OCI-M1 (cell line): ENCODE results near the gene CD36.

Experiments used
- DNase-seq: peaks from one replicate; lab custom pipeline; 2025; lab: John Stamatoyannopoulos, UW

Gene CD36

GRCh38 chr7:80705130-80705781, 66.8 kb downstream of the CD36 start:
- no peak for DNase-seq

GRCh38 chr7:80707318-80707717, 68.9 kb downstream of the CD36 start:
- DNase-seq: no peak

GRCh38 chr7:80708123-80708522, 69.7 kb downstream of the CD36 start:
- DNase-seq: no peak

DNA sequence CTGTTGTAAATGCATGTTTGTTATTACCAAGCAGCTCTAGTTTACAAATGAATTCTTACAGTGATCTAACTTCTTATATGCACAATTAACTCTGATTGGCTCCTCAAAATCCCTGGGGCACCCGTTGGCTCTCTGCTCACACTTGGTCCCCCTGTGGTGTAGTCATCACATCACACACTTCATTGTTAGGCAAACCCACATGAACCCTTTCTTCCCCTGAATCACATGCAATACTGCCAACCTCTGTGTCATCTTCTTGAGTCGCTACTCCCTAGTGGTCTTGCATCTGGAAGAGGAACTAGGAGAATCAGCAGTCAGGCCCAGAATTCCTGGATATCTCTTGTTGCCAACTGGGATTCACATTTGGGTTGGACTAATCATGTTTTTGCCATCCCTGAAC, 73.1 kb downstream of the CD36 start:
- no peak for DNase-seq

- DNase-seq: no peak
Measured at GRCh38 chr7:80719261-80719660, 80.8 kb downstream of the CD36 start.

GRCh38 chr7:80720146-80720545, 81.7 kb downstream of the CD36 start:
- no peak for DNase-seq

- DNase-seq: peak; percentile 72
Measured at GRCh38 chr7:80721883-80722615, 83.6 kb downstream of the CD36 start.

DNA sequence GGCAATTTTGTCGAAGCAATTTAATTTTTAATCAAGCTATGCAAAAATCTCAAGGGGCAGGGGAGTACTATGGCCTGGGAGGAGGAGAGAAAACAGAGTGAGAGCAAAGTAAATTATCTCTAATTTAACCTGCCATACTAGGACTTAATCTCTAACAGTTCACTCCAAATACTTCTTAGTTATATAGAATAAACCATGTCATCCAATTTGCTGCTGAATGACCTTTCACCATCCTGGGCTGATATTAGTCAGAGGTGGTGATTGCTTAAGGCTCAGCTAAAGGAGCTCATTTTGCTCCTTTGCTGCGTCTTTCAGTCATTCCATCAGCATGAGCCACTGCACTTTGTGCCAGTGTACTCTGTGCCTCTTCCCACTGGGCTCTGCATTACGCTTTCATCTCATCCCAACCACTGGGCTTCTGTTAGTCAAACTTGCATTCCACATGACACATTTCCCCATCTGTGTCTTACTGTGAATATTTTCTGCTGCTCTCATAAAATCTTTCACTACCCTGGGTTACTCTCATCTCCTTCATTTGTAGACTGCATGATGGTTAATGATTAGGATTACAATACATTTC, 84.3 kb downstream of the CD36 start:
- no peak for DNase-seq

GRCh38 chr7:80724249-80724871, 85.9 kb downstream of the CD36 start:
- no peak for DNase-seq

DNA sequence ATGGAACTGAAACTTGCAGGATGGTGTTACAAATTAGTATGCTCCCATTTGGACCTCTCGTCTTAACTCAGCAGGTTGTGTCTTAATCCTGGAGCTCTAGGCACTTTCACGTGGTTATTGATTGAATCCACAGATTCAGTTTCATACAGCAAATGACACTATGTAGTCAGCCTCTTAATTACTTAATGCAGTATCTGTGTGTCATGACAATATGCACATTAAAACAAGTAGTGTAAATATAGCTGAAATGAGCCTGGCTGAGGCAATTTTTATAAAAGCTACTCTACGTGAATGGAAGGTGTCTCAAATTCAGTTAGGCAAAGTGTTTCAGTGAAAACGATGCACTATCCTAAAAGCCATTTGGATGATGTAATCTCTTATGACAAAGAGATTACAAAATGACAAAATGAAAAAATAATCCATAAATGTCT, 86.8 kb downstream of the CD36 start:
- no peak for DNase-seq
